ENCODE data around the gene TPD52L1. TPM values are rescaled to one million over a fixed set of nuclear protein-coding genes. Genes with fewer than 3 reads are reported as not detected.

The TPD52L1 gene
- total RNA-seq, 1 experiment from 2014 or later, result 12.4 TPM

DNA sequence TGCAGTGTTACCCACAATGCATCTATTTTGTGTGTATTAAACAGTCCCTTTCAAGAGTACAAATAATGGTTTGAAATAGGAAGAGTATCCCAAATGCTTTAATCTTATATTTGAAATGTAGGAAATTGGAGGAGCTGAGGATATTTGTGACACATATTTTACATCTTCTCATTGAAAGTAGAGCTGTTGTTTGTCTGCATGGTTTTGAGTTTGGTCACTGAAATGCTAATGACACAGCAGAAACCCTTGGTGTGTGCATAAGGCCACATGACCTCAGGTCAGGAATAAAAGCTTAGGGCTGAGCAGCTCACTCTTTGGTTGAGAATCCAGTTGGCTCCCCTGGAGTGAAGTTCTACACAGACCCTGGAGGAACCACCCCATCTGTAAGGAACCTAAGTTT, 49.8 kb downstream of the TPD52L1 start:
- Mint-ChIP-seq H3K4me3 (no peak overlapping the region), H3K36me3 (no peaks in the 10 kb centered on the region), H3K4me1 (peaks cover 20% of the 10 kb centered on the region), H3K27ac (no peak overlapping the region), H3K9me3 (peaks cover 19% of the 10 kb centered on the region), H3K27me3 (ENCODE audit: low read depth) (peaks cover 4% of the 10 kb centered on the region; the same call in 1 of the 2 replicates)
- TF ChIP-seq, protein P1, sequence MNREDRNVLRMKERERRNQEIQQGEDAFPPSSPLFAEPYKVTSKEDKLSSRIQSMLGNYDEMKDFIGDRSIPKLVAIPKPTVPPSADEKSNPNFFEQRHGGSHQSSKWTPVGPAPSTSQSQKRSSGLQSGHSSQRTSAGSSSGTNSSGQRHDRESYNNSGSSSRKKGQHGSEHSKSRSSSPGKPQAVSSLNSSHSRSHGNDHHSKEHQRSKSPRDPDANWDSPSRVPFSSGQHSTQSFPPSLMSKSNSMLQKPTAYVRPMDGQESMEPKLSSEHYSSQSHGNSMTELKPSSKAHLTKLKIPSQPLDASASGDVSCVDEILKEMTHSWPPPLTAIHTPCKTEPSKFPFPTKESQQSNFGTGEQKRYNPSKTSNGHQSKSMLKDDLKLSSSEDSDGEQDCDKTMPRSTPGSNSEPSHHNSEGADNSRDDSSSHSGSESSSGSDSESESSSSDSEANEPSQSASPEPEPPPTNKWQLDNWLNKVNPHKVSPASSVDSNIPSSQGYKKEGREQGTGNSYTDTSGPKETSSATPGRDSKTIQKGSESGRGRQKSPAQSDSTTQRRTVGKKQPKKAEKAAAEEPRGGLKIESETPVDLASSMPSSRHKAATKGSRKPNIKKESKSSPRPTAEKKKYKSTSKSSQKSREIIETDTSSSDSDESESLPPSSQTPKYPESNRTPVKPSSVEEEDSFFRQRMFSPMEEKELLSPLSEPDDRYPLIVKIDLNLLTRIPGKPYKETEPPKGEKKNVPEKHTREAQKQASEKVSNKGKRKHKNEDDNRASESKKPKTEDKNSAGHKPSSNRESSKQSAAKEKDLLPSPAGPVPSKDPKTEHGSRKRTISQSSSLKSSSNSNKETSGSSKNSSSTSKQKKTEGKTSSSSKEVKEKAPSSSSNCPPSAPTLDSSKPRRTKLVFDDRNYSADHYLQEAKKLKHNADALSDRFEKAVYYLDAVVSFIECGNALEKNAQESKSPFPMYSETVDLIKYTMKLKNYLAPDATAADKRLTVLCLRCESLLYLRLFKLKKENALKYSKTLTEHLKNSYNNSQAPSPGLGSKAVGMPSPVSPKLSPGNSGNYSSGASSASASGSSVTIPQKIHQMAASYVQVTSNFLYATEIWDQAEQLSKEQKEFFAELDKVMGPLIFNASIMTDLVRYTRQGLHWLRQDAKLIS (CRISPR knock-in tag; IDR thresholded peaks at IDR 0.05; ENCODE audit: borderline replicate concordance), result no peak
- TF ChIP-seq, protein P2, sequence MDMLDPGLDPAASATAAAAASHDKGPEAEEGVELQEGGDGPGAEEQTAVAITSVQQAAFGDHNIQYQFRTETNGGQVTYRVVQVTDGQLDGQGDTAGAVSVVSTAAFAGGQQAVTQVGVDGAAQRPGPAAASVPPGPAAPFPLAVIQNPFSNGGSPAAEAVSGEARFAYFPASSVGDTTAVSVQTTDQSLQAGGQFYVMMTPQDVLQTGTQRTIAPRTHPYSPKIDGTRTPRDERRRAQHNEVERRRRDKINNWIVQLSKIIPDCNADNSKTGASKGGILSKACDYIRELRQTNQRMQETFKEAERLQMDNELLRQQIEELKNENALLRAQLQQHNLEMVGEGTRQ (CRISPR knock-in tag; IDR thresholded peaks at IDR 0.05), result peak; percentile 59
- TF ChIP-seq KAT7 (CRISPR knock-in tag; IDR thresholded peaks at IDR 0.05; ENCODE audit: borderline replicate concordance) (no peak), IRF2 (CRISPR knock-in tag; IDR thresholded peaks at IDR 0.05; ENCODE audit: borderline replicate concordance, low read depth) (no peak)
- TF ChIP-seq, protein P3, sequence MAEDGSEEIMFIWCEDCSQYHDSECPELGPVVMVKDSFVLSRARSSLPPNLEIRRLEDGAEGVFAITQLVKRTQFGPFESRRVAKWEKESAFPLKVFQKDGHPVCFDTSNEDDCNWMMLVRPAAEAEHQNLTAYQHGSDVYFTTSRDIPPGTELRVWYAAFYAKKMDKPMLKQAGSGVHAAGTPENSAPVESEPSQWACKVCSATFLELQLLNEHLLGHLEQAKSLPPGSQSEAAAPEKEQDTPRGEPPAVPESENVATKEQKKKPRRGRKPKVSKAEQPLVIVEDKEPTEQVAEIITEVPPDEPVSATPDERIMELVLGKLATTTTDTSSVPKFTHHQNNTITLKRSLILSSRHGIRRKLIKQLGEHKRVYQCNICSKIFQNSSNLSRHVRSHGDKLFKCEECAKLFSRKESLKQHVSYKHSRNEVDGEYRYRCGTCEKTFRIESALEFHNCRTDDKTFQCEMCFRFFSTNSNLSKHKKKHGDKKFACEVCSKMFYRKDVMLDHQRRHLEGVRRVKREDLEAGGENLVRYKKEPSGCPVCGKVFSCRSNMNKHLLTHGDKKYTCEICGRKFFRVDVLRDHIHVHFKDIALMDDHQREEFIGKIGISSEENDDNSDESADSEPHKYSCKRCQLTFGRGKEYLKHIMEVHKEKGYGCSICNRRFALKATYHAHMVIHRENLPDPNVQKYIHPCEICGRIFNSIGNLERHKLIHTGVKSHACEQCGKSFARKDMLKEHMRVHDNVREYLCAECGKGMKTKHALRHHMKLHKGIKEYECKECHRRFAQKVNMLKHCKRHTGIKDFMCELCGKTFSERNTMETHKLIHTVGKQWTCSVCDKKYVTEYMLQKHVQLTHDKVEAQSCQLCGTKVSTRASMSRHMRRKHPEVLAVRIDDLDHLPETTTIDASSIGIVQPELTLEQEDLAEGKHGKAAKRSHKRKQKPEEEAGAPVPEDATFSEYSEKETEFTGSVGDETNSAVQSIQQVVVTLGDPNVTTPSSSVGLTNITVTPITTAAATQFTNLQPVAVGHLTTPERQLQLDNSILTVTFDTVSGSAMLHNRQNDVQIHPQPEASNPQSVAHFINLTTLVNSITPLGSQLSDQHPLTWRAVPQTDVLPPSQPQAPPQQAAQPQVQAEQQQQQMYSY (CRISPR knock-in tag; IDR thresholded peaks at IDR 0.05), result no peak
- TF ChIP-seq, protein P4, sequence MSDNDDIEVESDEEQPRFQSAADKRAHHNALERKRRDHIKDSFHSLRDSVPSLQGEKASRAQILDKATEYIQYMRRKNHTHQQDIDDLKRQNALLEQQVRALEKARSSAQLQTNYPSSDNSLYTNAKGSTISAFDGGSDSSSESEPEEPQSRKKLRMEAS (CRISPR knock-in tag; IDR thresholded peaks at IDR 0.05), result no peak
- DNase-seq (ENCODE audit: low spot score), result no peak
- CTCF ChIA-PET, result interaction anchor here (0.7 to 2.4 kb wide), 3 partner anchors 9 to 49 kb away, joined by 3 to 22 read pairs (median 4); partner anchors contain the start of gene TPD52L1
- POLR2A ChIA-PET, result no interaction called here
- peak; percentile 61 for ATAC-seq

DNA sequence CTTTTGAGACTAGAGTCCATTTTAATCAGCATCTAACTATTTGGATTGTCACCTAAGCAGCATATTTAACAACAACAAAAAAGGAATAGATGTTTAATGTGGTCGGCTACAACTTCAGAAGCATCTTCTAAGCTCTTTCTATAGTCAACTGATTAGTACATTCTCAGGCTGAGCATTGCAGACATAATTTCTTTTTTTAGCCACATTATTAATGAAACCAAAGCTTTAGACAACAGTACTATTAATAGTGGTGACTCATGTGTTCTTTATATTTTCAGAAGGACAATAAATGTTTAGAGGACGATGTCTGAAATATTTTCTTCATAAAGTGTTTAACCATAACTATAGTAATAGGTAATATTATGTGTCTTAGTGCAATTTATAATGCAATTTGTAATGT, 52.4 kb downstream of the TPD52L1 start:
- no peak for DNase-seq (ENCODE audit: low spot score)
- no peak overlapping the region for H3K27ac Mint-ChIP-seq
- H3K4me1 Mint-ChIP-seq, result peaks cover 20% of the 10 kb centered on the region
- peaks cover 4% of the 10 kb centered on the region; the same call in 1 of the 2 replicates for H3K27me3 Mint-ChIP-seq (ENCODE audit: low read depth)
- no peak overlapping the region for H3K4me3 Mint-ChIP-seq
- no peaks in the 10 kb centered on the region for H3K36me3 Mint-ChIP-seq
- ChIA-PET POLR2A (no interaction called here), CTCF (interaction anchor here (0.6 kb wide), 1 partner anchor 14 kb away, joined by 4 read pairs; no protein-coding TSS in a partner anchor)
- H3K9me3 Mint-ChIP-seq, result peaks cover 19% of the 10 kb centered on the region
- ATAC-seq, result no peak
- no peak for TF ChIP-seq ELF4 (CRISPR knock-in tag; IDR thresholded peaks at IDR 0.05; ENCODE audit: low read depth)
- TF ChIP-seq, protein P5, sequence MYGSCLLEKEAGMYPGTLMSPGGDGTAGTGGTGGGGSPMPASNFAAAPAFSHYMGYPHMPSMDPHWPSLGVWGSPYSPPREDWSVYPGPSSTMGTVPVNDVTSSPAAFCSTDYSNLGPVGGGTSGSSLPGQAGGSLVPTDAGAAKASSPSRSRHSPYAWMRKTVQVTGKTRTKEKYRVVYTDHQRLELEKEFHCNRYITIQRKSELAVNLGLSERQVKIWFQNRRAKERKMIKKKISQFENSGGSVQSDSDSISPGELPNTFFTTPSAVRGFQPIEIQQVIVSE (CRISPR knock-in tag; IDR thresholded peaks at IDR 0.05; ENCODE audit: borderline replicate concordance), result no peak
- no peak for TF ChIP-seq GABPB1 (CRISPR knock-in tag; IDR thresholded peaks at IDR 0.05)
- no peak for TF ChIP-seq ZNF232 (CRISPR knock-in tag; IDR thresholded peaks at IDR 0.05)
- TF ChIP-seq CREM (CRISPR knock-in tag; IDR thresholded peaks at IDR 0.05), result no peak
- no peak for TF ChIP-seq RELA (CRISPR knock-in tag; IDR thresholded peaks at IDR 0.05; ENCODE audit: borderline replicate concordance)
- no peak for TF ChIP-seq PRRX2 (CRISPR knock-in tag; IDR thresholded peaks at IDR 0.05)
- no peak for TF ChIP-seq SOX15 (CRISPR knock-in tag; IDR thresholded peaks at IDR 0.05)
- TF ChIP-seq, protein P6, sequence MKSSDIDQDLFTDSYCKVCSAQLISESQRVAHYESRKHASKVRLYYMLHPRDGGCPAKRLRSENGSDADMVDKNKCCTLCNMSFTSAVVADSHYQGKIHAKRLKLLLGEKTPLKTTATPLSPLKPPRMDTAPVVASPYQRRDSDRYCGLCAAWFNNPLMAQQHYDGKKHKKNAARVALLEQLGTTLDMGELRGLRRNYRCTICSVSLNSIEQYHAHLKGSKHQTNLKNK (CRISPR knock-in tag; IDR thresholded peaks at IDR 0.05), result no peak

All from WTC11 (cell line).